ENCODE results near the gene TALDO1.

GRCh38 chr11:788009-788640, 40.9 kb downstream of the TALDO1 start:
- TF ChIP-seq CTCF (IDR thresholded peaks at IDR 0.05; ENCODE audit: insufficient read depth, low read depth, low read length): no peak
- no peak for TF ChIP-seq EZH2 (IDR thresholded peaks at IDR 0.05; ENCODE audit: insufficient read depth, low read length)

All from astrocyte (in vitro differentiated cells and primary cell).